ENCODE data around the gene LMAN1L. TPM values are rescaled to one million over a fixed set of nuclear protein-coding genes. Genes with fewer than 3 reads are reported as not detected.

The LMAN1L gene
- total RNA-seq (2022; extraction: Qiagen RNA extraction; ENCODE audit: low read depth): not detected in 5 replicates

GRCh38 chr15:74812533-74812932, at the start of gene LMAN1L:
Gene LMAN1L, plus strand, starts transcription at chr15:74812835. Its CDS starts 20 bp downstream, at chr15:74812855.

DNA sequence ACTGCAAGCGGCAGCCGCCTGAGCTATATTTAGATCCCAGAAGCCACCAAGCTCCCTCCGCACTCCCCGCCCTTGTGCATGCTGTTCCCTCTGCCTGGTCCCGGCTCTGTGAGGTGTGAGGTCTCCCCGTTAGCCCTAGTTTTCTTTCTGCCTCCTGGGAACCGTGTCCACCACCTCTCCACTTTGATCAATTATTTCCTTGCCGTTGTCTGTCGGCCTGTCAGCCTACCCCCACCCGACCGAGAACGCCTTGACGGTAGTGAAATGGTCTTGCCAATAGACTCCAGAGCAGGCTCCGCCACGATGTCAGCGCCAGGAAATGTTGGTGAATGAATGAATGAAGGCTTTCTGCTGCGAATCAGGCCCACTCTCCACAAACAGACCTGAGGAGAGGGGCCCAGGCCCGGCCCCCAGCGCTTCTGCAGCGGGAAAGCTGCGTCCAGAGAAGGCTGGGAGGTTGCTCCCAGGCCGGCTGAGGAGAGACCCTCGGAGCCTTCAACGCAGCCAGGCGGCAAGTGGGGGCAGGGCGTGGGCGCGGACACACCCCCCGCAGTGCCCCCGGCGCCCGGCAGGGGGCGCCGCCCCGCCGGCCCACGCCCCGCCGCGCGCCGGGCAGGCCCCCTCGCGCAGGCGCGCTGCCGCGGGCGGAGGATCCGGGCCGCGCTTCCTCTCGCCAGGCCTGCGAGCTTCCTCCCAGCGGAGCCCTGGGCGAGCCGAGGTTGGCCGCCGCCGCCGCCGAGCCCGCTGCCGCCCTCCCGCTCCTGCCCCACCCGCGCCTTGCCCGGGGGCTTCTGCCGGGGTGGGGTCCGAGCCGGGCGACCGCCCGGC, 31.0 kb upstream of the LMAN1L start, which contains the start of gene CSK:
TSS of gene CSK (plus strand) at position 650 of the 828 bp plus-strand sequence. CDS start 16,218 bp downstream, outside the sequence.

GRCh38 chr15:74826364-74826819, 13.8 kb downstream of the LMAN1L start, which contains the start of gene CPLX3:
Gene CPLX3, plus strand, starts transcription at chr15:74826627. Its CDS starts 77 bp downstream, at chr15:74826704.

GRCh38 chr15:74842581-74843444, 30.2 kb downstream of the LMAN1L start, which contains the start of gene ULK3:
Gene ULK3, minus strand, starts transcription at chr15:74843156. Its CDS starts 51 bp downstream, at chr15:74843105.

GRCh38 chr15:74873036-74873755, 60.6 kb downstream of the LMAN1L start, which contains the start of gene SCAMP2:
Gene SCAMP2, minus strand, starts transcription at chr15:74873365. Its CDS starts 110 bp downstream, at chr15:74873255.

Other genes starting within 250 kb of the LMAN1L start
- 34.7 to 46.1 TPM (median 37.4 TPM) in 5 replicates for gene CLK3, start 197.0 kb upstream of the LMAN1L start, total RNA-seq (2022; extraction: Qiagen RNA extraction; ENCODE audit: low read depth)
- 17.9 to 20.1 TPM (median 19.6 TPM) in 5 replicates for gene EDC3, start 116.8 kb upstream of the LMAN1L start, total RNA-seq (2022; extraction: Qiagen RNA extraction; ENCODE audit: low read depth)
- 1.3 to 2.6 TPM (median 1.9 TPM) in 5 replicates for gene CYP1A1, start 87.3 kb upstream of the LMAN1L start, total RNA-seq (2022; extraction: Qiagen RNA extraction; ENCODE audit: low read depth)
- not detected in 5 replicates for gene CYP1A2, start 64.0 kb upstream of the LMAN1L start, total RNA-seq (2022; extraction: Qiagen RNA extraction; ENCODE audit: low read depth)
- gene CSK, start 30.8 kb upstream of the LMAN1L start, total RNA-seq (2022; extraction: Qiagen RNA extraction; ENCODE audit: low read depth): 56.4 to 66.1 TPM (median 62.3 TPM) in 5 replicates
- not detected in 5 replicates for gene CPLX3, start 13.8 kb downstream of the LMAN1L start, total RNA-seq (2022; extraction: Qiagen RNA extraction; ENCODE audit: low read depth)
- gene ULK3, start 30.3 kb downstream of the LMAN1L start, total RNA-seq (2022; extraction: Qiagen RNA extraction; ENCODE audit: low read depth): 24.9 to 37.6 TPM (median 32.2 TPM) in 5 replicates
- 56.5 to 67.5 TPM (median 62.0 TPM) in 5 replicates for gene SCAMP2, start 60.5 kb downstream of the LMAN1L start, total RNA-seq (2022; extraction: Qiagen RNA extraction; ENCODE audit: low read depth)
- 29.5 to 38.5 TPM (median 32.8 TPM) in 5 replicates for gene MPI, start 77.2 kb downstream of the LMAN1L start, total RNA-seq (2022; extraction: Qiagen RNA extraction; ENCODE audit: low read depth)
- 28.6 to 38.9 TPM (median 34.3 TPM) in 5 replicates for gene FAM219B, start 94.0 kb downstream of the LMAN1L start, total RNA-seq (2022; extraction: Qiagen RNA extraction; ENCODE audit: low read depth)
- 518 to 689 TPM (median 562 TPM) in 5 replicates for gene COX5A, start 125.2 kb downstream of the LMAN1L start, total RNA-seq (2022; extraction: Qiagen RNA extraction; ENCODE audit: low read depth)
- 21.4 to 32.8 TPM (median 29.8 TPM) in 5 replicates for gene RPP25, start 143.9 kb downstream of the LMAN1L start, total RNA-seq (2022; extraction: Qiagen RNA extraction; ENCODE audit: low read depth)
- gene SCAMP5, start 182.7 kb downstream of the LMAN1L start, total RNA-seq (2022; extraction: Qiagen RNA extraction; ENCODE audit: low read depth): 11.2 to 15.7 TPM (median 14.7 TPM) in 5 replicates
- gene PPCDC, start 210.8 kb downstream of the LMAN1L start, total RNA-seq (2022; extraction: Qiagen RNA extraction; ENCODE audit: low read depth): 14.9 to 25.1 TPM (median 20.8 TPM) in 5 replicates

All from A549 treated with RU486 at 1 μM for 4 hours (cell line).